DOHH2 (cell line): ENCODE measurements around the gene SLC46A2.

ENCODE experiments used
- H3F3A ChIP-seq: fragments of 200-600 bp; sonication (generic), shearing (Covaris generic); 2 replicates; pipeline ENCODE4 v1.6.0; 2016; ENCODE audit warnings: antibody characterized with exemption, mild to moderate bottlenecking; ENCODE audit not compliant: control insufficient read depth, insufficient read depth
- H3K27ac ChIP-seq: fragments of 200-600 bp; sonication (generic); 2 replicates; pipeline ENCODE4 v1.5.1; 2014; ENCODE audit warnings: low read depth, mild to moderate bottlenecking, low read length, moderate library complexity
- H3K27me3 ChIP-seq: fragments of 200-600 bp; sonication (generic); 2 replicates; pipeline ENCODE4 v1.6.1; 2014; ENCODE audit warnings: mild to moderate bottlenecking, low read length, mixed read lengths; ENCODE audit not compliant: control insufficient read depth
- H3K36me3 ChIP-seq: fragments of 200-600 bp; sonication (generic); 2 replicates; pipeline ENCODE4 v1.6.1; 2014; ENCODE audit warnings: mild to moderate bottlenecking, low read length, moderate library complexity, mixed read lengths; ENCODE audit not compliant: control insufficient read depth
- H3K4me1 ChIP-seq: fragments of 200-600 bp; sonication (generic); 2 replicates; pipeline ENCODE4 v1.6.1; 2014; ENCODE audit warnings: mild to moderate bottlenecking, low read length, mixed read lengths; ENCODE audit not compliant: control insufficient read depth
- H3K4me2 ChIP-seq: fragments of 200-600 bp; sonication (generic); 2 replicates; pipeline ENCODE4 v1.6.0; 2014; ENCODE audit warnings: mild to moderate bottlenecking, low read length, moderate library complexity
- H3K4me3 ChIP-seq: fragments of 200-600 bp; sonication (generic); 2 replicates; pipeline ENCODE4 v1.5.1; 2014; ENCODE audit warnings: mild to moderate bottlenecking, low read length, mixed read lengths
- H3K79me2 ChIP-seq: fragments of 200-600 bp; sonication (generic); 2 replicates; pipeline ENCODE4 v1.6.1; 2014; ENCODE audit warnings: mild to moderate bottlenecking, low read length, mixed read lengths; ENCODE audit not compliant: control insufficient read depth
- H3K9me2 ChIP-seq: fragments of 200-600 bp; sonication (generic); replicated peaks from 2 replicates; pipeline ENCODE4 v1.6.1; 2014; ENCODE audit warnings: mild to moderate bottlenecking, low read length, mixed read lengths; ENCODE audit not compliant: control insufficient read depth
- H3K9me3 ChIP-seq: fragments of 200-600 bp; sonication (generic); 2 replicates; pipeline ENCODE4 v1.6.1; 2014; ENCODE audit warnings: antibody characterized with exemption, low read length, mixed read lengths; ENCODE audit not compliant: control insufficient read depth, insufficient read depth
- H4K20me1 ChIP-seq: fragments of 200-600 bp; sonication (generic); 2 replicates; pipeline ENCODE4 v1.6.0; 2014; ENCODE audit warnings: low read depth, mild to moderate bottlenecking, antibody characterized with exemption, low read length, moderate library complexity; ENCODE audit not compliant: control insufficient read depth, insufficient read depth
- CTCF ChIP-seq: fragments of 200-600 bp; sonication (generic); IDR thresholded peaks from one replicate; pipeline ENCODE4 v1.5.1; 2014; ENCODE audit warnings: antibody characterized with exemption, mild to moderate bottlenecking, low read depth, low read length; ENCODE audit not compliant: poor library complexity, severe bottlenecking
- EZH2phosphoT487 ChIP-seq: fragments of 200-600 bp; sonication (generic); IDR thresholded peaks from 2 replicates; pipeline ENCODE4 v1.6.1; 2017; ENCODE audit warnings: borderline replicate concordance, mild to moderate bottlenecking, antibody characterized with exemption, low read length, moderate library complexity, mixed read lengths

Gene SLC46A2

GRCh38 chr9:112912636-112913035 lies 22.0 kb upstream of the SLC46A2 start:
- no peak for TF ChIP-seq CTCF
- no peak for TF ChIP-seq EZH2phosphoT487
- H3K9me3 ChIP-seq, result no peaks in the 10 kb centered on the region
- H4K20me1 ChIP-seq, result no peaks in the 10 kb centered on the region
- no peaks in the 10 kb centered on the region for H3F3A ChIP-seq
- no peak overlapping the region for H3K4me2 ChIP-seq
- H3K79me2 ChIP-seq, result no peaks in the 10 kb centered on the region
- no peak overlapping the region for H3K4me3 ChIP-seq
- peaks cover 18% of the 10 kb centered on the region for H3K27me3 ChIP-seq
- H3K9me2 ChIP-seq, result no peaks in the 10 kb centered on the region
- H3K4me1 ChIP-seq, result no peaks in the 10 kb centered on the region
- no peak overlapping the region for H3K27ac ChIP-seq
- H3K36me3 ChIP-seq, result no peaks in the 10 kb centered on the region

- TF ChIP-seq EZH2phosphoT487 (no peak), CTCF (no peak)
- Histone ChIP-seq H3K9me3 (no peaks in the 10 kb centered on the region), H3K27ac (no peak overlapping the region), H3K79me2 (no peaks in the 10 kb centered on the region), H3K36me3 (no peaks in the 10 kb centered on the region), H3F3A (no peaks in the 10 kb centered on the region), H3K4me1 (no peaks in the 10 kb centered on the region), H4K20me1 (no peaks in the 10 kb centered on the region), H3K4me2 (no peak overlapping the region), H3K4me3 (no peak overlapping the region), H3K9me2 (no peaks in the 10 kb centered on the region), H3K27me3 (peaks cover 14% of the 10 kb centered on the region)
Measured at GRCh38 chr9:112911736-112912135, 21.1 kb upstream of the SLC46A2 start.

- Histone ChIP-seq H3K4me2 (no peak overlapping the region), H3K27me3 (no peaks in the 10 kb centered on the region), H3K27ac (no peak overlapping the region), H4K20me1 (no peaks in the 10 kb centered on the region), H3K36me3 (no peaks in the 10 kb centered on the region), H3K9me3 (no peaks in the 10 kb centered on the region), H3F3A (no peaks in the 10 kb centered on the region), H3K4me1 (peaks cover 9% of the 10 kb centered on the region), H3K79me2 (no peaks in the 10 kb centered on the region), H3K4me3 (no peak overlapping the region), H3K9me2 (no peaks in the 10 kb centered on the region)
- TF ChIP-seq EZH2phosphoT487, result no peak
Measured at GRCh38 chr9:112905084-112905483, 14.4 kb upstream of the SLC46A2 start.

- H3K36me3 ChIP-seq, result no peaks in the 10 kb centered on the region
- no peak overlapping the region for H3K4me3 ChIP-seq
- TF ChIP-seq EZH2phosphoT487 (no peak), CTCF (no peak)
- no peak overlapping the region for H3K27ac ChIP-seq
- H3K79me2 ChIP-seq, result no peaks in the 10 kb centered on the region
- no peaks in the 10 kb centered on the region for H4K20me1 ChIP-seq
- H3K9me3 ChIP-seq, result no peaks in the 10 kb centered on the region
- H3F3A ChIP-seq, result no peaks in the 10 kb centered on the region
- H3K9me2 ChIP-seq, result no peaks in the 10 kb centered on the region
- no peaks in the 10 kb centered on the region for H3K27me3 ChIP-seq
- peaks cover 32% of the 10 kb centered on the region for H3K4me1 ChIP-seq
- H3K4me2 ChIP-seq, result no peak overlapping the region
Measured at GRCh38 chr9:112900901-112901300, 10.2 kb upstream of the SLC46A2 start.
